CD4-positive, alpha-beta T cell treated with Interleukin-21 for 1 hour (primary cell): ENCODE data around the gene RNF182.
"Not testable (repeated sequence)": the region's sequence is repeated elsewhere in the genome, so short reads cannot be mapped to it uniquely, and the experiment has no call there.

Experiments
- DNase-seq: peaks from one replicate; pipeline ENCODE4 v3.0.0-alpha.2; 2020

Gene RNF182

DNA sequence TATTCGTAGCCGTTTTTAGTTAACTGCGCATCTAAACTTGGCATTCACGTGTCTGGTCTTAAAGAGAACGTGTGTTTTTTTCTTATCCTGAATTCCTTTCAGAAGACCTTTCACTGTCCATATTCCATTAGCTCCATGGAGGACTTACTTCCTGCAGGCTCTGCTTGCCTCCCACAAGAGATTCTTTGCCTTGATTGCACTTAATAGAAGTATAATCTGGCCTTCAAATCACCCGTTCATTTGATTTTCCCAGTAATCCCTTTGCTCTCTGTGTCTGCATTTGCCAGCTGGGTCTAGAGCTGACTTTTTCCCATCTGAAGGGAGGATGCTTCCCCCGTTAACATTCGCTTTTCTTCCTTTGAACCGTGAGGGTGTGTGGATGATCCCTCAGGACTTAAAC lies 79.5 kb downstream of the RNF182 start:
- DNase-seq, result no peak

DNA sequence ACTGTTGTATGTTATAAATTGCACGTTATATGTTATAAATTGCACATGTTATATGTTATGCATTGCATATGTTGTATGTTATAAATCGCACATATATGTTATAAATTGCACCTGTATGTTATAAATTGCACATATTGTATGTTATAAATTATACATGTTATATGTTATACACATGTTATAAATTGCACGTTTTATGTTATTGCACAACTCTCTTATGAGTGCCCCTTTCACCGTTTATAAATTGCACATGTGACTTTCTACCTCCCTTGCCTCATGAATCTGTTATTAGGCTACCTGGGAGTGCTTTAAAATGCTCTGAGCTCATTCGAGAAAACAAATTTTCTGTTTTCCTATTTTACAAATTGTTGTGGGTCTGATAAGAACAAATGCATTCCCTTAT lies 84.1 kb downstream of the RNF182 start:
- DNase-seq, result no peak

DNA sequence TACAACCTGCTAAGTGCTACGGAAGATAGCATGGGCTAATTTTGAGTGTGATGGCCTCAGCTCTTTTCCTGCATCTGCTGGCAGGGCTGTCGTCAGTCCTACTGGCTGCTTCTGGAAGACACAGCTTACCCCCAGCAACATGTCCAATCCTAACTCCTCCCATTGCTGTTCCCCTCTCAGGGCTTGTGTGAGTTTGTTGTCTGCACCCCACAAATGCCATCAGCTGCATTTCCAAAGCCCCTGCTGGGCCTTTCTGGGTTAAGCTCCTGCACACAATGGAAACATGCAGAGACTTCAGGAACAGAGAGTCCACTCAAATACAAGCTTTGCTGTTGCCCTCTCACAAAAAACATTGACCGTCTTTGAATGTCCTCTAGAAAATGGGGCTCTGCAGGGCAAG lies 84.7 kb downstream of the RNF182 start:
- no peak for DNase-seq

DNA sequence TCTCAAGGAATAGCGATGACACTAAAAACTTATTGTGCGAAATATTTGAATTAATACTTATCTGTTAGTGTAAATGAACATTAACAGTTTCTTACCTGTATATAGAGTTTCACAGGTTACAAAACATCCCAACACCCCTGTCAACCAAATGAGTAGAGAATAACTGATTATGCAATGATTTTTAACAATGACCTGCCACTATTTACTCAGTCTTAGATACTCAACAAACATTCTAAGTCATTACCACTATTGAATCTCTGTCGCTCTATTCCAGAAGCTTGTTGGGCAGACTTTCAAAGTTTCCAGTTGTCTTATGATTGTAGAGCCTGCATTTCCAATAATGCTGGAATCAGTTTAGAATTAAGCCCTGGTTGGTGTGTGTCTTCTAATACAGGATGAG lies 85.5 kb downstream of the RNF182 start:
- DNase-seq, result no peak

DNA sequence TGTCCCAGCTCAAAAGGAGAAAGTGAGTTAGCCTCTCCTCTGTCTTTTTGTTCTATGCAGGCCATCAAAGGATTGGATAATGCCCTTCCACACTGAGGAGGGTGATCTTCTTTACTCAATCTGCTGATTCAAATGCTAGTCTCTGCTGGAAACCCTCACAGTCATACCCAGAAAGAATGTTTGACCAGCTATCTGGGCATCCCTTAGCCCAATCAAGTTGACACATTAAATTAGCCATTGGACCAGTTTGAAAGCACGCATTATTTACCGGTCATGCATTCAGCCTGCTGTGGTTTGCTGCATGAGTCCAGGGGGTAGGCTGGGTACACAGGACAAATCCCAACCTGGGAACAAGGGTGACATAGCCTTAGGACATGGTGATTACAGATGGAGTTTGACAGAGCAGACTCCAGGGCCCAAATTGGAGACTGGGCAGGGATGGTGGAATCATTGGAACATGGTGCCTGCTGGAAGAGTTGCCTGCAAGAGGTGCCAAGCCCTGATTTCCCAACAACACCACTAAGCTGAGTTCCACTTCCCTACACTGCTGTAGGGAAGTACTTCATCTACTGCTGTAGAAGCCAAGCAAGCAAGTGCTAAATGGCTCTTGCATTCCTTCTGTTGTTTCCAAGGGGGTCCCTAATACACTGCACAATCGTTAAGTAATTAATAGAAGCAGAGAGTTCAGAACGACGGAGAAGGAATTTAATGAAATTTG lies 87.7 kb downstream of the RNF182 start:
- no peak for DNase-seq

DNA sequence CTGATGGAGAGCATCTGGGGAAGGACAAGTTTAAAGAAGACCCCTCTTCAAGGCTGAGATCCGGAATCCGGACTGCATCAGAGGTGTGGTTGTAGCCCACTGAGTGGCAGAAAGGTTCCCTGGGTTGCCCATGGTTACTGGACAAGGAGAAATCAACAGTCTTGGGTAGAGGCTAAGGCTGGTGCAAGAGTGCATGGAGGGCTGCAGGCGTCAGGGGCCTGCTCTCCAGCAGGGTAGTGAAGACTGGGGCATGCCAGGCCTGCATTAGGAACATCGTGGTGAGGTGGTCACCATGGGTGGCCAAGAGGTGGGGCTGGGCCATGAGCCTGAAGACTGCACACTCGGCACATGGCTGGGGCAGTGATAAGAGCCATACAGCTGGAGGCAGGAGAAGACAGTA lies 91.2 kb downstream of the RNF182 start:
- DNase-seq, result no peak

DNA sequence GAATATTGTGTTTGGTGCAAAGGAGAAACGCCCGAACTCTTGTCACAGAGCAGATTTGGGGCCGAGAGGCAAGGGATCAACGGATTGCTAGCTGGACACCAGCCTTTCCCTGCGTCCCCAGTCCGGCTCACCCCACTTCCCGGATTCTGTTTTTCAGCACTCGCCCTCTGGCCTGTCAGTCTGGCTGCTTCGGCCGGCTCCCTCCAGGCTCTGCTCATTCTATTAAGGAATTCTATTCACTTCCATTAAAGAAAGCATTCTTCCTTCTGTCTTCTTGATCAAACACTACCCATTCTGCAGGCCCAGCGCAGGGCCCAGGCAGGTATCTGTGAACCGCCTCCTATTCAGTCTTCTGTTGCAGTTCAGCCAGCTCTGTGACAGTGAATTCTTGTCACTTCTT lies 91.7 kb downstream of the RNF182 start:
- DNase-seq, result no peak

DNA sequence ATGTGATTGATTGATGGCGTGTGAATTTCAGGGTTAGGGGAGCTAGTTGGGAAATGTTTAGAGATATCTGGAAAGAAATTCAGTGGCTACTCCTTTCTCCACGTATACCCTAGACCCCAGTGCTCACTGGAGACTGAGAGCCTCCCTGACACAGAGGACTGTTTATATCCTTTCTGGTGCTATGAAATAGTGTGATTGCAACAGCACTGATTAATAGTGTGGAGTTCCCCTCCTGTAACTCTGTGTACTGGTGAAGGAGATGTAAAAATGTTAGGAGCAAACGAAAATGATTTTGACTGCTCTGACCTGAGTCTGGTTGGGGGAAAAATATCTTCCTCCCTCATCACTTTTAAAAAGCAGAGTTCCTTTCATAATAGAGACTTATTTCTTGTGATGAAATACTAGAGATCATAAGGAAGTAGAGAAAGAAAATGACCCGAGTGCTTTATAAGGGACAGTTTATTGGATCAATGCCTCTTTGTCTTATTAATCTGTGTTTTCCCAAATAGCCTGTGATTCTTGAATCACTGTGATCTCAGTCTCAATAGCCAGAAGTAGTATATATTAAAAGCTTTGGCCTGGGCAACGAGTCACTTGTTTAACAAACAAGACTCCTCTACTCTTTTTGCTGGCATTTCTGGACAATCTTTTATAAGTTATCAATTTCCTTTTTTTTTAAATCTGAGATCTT lies 92.3 kb downstream of the RNF182 start:
- no peak for DNase-seq

DNA sequence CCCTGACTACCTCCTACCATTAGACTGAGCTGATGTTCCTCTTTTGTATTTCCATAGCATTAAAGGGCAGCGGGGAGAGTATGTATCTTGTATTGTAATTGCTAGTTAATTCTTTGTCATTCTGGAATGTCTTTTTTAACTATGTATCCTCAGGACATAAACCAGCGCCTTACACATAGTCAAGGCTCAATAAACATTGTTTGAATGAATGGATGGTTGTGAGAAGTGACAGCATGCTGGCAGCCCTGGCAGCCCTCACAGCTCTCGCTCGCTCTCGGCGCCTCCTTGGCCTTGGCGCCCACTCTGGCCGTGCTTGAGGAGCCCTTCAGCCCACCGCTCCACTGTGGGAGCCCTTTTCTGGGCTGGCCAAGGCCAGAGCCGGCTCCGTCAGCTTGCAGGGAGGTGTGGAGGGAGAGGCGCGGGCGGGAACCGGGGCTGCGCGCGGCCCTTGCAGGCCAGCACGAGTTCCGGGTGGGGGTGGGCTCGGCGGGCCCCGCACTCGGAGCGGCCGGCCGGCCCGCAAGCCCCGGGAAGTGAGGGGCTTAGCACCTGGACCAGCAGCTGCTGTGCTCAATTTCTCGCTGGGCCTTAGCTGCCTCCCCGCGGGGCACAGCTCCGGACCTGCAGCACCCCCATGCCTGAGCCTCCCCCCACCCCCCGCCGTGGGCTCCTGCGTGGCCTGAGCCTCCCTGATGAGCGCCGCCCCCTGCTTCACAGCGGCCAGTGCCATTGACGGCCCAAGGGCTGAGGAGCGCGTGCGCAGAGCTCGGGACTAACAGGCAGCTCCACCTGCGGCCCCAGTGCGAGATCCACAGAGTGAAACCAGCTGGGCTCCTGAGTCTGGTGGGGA lies 93.1 kb downstream of the RNF182 start:
- DNase-seq, result no peak

DNA sequence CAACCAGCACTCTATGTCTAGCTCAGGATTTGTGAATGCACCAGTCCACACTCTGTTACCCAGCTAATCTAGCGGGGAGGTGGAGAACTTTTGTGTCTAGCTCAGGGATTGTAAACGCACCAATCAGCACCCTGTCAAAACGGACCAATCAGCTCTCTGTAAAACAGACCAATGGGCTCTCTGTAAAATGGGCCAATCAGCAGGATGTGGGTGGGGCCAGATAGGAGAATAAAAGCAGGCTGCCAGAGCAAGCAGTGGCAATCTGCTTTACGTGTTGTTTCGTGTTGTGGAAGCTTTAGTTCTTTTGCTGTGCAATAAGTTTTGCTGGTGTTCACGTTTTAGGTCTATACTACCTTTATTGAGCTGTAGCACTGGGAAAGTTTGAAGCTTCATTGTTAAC lies 93.8 kb downstream of the RNF182 start:
- not testable (repeated sequence) for DNase-seq

DNA sequence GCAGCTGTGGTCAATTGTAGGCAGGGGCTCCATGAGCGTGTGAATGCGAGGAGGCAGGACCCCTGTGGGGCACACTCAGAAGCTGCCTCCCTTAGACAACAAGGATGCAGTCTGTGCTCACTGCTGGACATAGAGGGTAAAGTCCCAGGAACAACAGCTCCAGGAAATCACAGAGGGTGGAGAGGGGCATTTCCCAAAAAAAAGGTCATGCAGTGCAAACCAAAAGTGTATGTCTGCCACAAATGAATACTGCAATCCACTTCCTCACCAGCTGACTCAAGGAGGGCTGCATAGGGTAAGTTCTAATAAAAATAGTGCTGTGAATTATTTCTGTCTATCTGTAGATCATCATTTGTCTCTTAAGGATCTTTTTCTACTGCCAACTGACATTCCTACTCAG lies 95.8 kb downstream of the RNF182 start:
- no peak for DNase-seq

DNA sequence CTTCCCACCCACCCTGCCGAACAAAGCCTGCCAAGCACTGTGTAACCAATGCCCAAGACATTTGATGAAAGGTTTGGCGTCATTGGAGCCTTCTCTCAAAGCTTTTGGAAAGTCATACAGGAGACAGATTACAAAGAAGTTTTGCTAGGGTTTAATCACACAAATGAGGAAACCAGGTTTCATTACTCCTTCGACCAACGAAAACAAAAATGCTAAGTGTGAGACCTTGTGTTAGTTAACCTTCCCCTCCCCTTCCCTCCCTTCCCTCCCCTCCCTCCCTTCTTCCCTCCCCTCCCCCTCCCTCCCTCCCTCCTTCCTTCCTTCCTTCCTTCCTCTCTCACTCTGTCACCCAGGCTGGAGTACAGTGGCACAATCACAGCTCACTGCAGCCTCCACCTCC lies 96.7 kb downstream of the RNF182 start:
- DNase-seq, result no peak

DNA sequence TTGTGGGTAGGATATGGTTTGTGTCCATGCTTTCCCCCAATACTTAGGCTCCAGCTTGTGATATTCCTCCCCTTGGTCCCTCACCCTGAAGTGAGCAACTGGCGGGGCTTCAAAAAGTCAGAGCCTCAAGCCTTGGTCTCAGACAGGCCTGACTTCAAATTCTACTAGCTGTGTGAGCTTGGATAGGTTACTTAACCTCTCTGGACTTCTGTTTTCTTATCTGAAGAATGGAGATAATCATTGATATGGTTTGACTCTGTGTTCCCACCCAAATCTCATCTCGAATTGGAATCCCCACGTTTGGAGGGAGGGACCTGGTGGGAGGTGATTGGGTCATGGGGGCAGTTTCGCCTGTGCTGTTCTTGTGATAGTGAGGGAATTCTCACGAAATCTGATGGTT lies 97.9 kb downstream of the RNF182 start:
- no peak for DNase-seq

DNA sequence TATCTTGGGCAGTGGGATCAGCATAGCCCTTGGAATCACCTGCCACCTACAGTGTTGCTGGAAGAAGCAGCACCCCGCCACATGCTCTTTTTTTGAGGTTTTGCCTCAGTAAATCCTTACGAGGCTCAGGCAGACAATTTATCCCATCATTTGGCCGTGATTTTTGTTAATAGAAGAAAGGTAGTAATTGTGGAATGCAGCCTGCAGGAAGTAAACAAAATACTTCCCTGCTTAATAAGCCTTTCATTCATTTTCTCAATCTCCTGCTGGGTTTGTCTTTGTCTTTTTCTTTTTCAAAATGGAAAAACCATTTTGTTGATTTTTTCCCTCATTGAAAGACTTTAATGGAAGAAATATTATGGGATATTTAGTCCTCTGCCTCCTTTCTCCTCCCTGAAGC lies 99.1 kb downstream of the RNF182 start:
- no peak for DNase-seq

DNA sequence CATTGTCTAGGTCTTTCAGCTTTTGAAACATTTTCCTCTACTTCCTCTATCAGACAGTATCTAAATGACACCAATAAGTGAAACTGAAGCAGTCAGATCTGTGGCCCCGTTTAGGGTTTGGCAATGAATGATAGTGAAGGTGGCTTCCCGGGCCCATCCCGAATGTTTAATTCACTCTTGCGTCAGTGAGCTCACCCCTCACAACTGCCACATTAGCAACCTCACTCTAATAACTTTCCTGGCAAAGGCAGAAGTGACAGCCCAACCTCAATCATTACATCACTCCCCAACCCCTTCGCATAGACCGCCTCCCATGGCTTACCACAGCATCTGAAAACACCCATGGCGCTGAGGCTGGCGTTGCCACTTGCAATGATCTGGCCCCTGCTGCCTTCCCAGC lies 100.4 kb downstream of the RNF182 start:
- DNase-seq, result peak; percentile 33

DNA sequence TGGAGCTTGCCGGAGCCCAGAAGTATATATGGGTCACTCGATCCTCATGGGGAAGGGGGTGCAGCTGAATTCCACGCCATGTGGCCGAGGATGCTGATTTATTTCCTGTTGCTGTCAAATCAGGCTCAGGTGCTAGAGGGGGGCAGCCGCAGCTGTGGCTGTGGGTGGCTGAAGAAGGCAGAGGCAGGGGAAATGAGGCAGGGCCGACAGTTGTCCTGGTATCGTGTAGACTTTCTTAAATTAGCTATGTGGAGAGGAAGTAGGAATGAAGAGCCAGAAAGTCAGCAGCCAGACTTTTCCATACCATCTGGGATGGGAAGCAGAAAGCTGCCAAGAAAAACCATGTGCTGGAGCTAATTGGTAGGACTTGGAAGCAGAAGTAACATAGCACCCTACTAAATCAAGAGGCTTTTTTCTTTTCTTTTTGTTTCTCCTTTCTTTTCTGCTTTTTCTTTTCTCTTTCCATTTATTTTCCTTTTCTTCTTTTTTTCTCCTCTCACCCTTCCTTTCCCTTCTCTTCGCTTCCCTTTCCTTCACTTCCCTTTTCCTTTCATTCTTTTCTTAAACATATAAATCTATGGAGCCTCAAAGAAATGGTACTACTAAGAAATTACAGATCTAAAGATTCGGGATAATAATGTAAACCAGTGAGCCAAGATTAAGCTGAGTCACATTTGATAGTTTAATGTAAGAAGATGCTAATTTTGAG lies 102.2 kb downstream of the RNF182 start:
- no peak for DNase-seq

DNA sequence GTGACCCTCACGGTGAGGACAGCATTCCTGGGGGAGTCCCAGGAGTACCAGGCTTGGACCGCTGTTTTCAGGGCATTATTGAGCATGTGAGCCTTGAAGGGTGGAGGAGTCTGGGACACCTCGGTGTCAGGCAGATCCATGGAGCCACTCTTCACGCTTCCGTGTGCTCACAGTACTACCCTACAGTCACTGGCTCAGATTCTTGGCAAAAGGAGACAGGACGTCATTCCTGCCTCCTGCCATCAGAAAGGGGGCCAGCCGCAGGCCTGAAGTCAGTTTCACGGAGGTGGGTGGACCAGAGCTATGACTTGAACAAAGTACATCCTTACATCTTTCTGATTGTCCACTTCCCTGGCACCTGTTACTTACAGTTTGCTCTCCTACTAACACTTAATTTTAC lies 103.9 kb downstream of the RNF182 start:
- no peak for DNase-seq

DNA sequence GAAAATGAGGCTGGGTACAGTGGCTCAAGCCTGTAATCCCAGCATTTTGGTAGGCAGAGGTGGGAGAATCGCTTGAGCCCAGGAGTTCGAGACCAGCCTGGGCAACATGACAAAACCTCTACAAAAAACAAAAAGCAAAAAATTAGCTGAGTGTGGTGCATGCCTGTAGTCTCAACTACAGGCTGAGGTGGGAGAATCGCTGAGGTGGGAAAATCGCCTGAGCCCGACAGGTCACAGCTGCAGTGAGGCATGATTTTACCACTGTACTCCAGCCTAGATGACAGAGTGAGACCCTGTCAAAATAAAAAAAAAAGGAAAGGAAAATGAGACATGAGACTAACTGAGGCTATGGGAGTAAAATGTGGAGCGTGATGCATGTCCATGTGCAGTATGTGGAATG lies 104.9 kb downstream of the RNF182 start:
- no peak for DNase-seq
